G401.6 (cell line): ENCODE data around the gene NYAP1.
"Not testable (repeated sequence)": the region's sequence is repeated elsewhere in the genome, so short reads cannot be mapped to it uniquely, and the experiment has no call there.

Experiments used
- FAIRE-seq: peaks from 2 replicates; lab custom pipeline; 2012; peaks lifted over from hg19 to GRCh38; lab: Jason Lieb, UNC

NYAP1 gene

GRCh38 chr7:100513212-100513810 is 29.6 kb downstream of the NYAP1 start:
- no peak for FAIRE-seq

GRCh38 chr7:100515072-100515532 is 31.4 kb downstream of the NYAP1 start:
- no peak for FAIRE-seq

GRCh38 chr7:100516135-100516812 is 32.5 kb downstream of the NYAP1 start:
- FAIRE-seq = no peak

GRCh38 chr7:100517305-100517704 is 33.6 kb downstream of the NYAP1 start:
- FAIRE-seq = no peak

- FAIRE-seq = no peak
These were observed 35.9 kb downstream of the NYAP1 start for GRCh38 chr7:100519580-100519979.

GRCh38 chr7:100520138-100520537 is 36.4 kb downstream of the NYAP1 start:
- no peak for FAIRE-seq

- FAIRE-seq = no peak
These were observed 37.3 kb downstream of the NYAP1 start for GRCh38 chr7:100521076-100521475.

- FAIRE-seq = not testable (repeated sequence)
These were observed 38.3 kb downstream of the NYAP1 start for GRCh38 chr7:100521909-100522593.

GRCh38 chr7:100523192-100523591 is 39.5 kb downstream of the NYAP1 start:
- not testable (repeated sequence) for FAIRE-seq

- not testable (repeated sequence) for FAIRE-seq
These were observed 44.6 kb downstream of the NYAP1 start for GRCh38 chr7:100528108-100528866.

- FAIRE-seq = no peak
These were observed 48.7 kb downstream of the NYAP1 start for GRCh38 chr7:100532165-100533022.

GRCh38 chr7:100535982-100536381 is 52.3 kb downstream of the NYAP1 start:
- not testable (repeated sequence) for FAIRE-seq

GRCh38 chr7:100536695-100537094 is 53.0 kb downstream of the NYAP1 start:
- FAIRE-seq = not testable (repeated sequence)

- FAIRE-seq = no peak
These were observed 54.6 kb downstream of the NYAP1 start for GRCh38 chr7:100538348-100538653.

GRCh38 chr7:100538654-100539435 is 55.1 kb downstream of the NYAP1 start, which contains the start of gene AGFG2:
TSS of gene AGFG2 (plus strand) at chr7:100539203. CDS start at chr7:100539347, 144 bp downstream.
- FAIRE-seq = peak; percentile 99

- FAIRE-seq = no peak
These were observed 55.8 kb downstream of the NYAP1 start for GRCh38 chr7:100539436-100540006.

GRCh38 chr7:100540073-100540723 is 56.5 kb downstream of the NYAP1 start:
- no peak for FAIRE-seq

- not testable (repeated sequence) for FAIRE-seq
These were observed 57.6 kb downstream of the NYAP1 start for GRCh38 chr7:100541309-100541708.

- no peak for FAIRE-seq
These were observed 59.9 kb downstream of the NYAP1 start for GRCh38 chr7:100543586-100543985.

GRCh38 chr7:100544386-100544785 is 60.7 kb downstream of the NYAP1 start:
- no peak for FAIRE-seq
